HG03558 (cell line): ENCODE results near the gene GYS2.
"Not testable (repeated sequence)": the region's sequence is repeated elsewhere in the genome, so short reads cannot be mapped to it uniquely, and the experiment has no call there.

Experiments
- ATAC-seq: cut with Tn5 transposase; IDR thresholded peaks from one replicate; pipeline ENCODE4 v1.9.1; 2021; ENCODE audit warnings: moderate number of reproducible peaks; ENCODE audit not compliant: unreplicated experiment; ENCODE audit errors: extremely low read depth

The GYS2 gene

GRCh38 chr12:21606175-21606574 is 1.5 kb upstream of the GYS2 start:
- ATAC-seq, result no peak

DNA sequence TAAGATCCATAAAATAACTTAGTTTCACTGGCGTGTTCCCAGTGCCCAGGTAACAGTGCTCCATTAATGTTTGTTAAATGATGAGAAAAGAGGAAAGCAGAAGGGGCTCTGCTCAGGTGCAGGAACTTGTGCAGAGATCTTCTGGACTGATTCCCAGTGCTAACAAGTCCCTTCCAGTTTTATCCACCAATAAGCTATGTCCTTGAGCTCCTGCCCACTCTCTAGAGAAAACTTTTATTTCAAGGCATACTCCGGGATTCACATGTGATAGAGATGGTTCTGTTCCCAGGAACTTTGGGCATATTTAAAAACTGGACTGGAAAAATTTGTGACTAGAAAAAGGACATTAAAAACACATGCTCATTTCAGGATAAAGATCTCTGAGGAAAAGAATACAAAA is 1.9 kb downstream of the GYS2 start:
- no peak for ATAC-seq

- ATAC-seq, result no peak
These were observed 4.5 kb downstream of the GYS2 start for GRCh38 chr12:21600196-21600595.

- ATAC-seq, result no peak
These were observed 5.3 kb downstream of the GYS2 start for GRCh38 chr12:21599143-21599999.

- ATAC-seq, result no peak
These were observed 6.0 kb downstream of the GYS2 start for GRCh38 chr12:21598651-21599050.

DNA sequence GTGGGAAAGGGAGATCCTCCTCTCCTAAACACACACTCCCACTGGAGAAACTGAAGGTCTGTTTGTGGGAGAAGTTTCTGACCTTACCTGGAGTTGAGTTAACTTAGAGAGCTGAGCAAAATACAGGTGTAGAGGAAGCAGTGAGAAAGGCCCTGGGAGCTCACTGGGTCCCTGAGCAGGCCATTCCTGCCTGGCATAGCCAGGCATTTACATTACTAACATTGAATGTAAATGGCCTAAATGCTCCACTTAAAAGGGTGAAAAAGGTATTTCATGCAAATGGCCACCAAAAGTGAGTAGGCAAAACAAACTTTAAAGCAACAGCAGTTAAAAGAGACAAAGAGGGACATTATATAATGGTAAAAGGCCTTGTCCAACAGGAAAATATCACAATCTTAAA is 9.3 kb downstream of the GYS2 start:
- ATAC-seq, result not testable (repeated sequence)

GRCh38 chr12:21585485-21585884 is 19.2 kb downstream of the GYS2 start:
- ATAC-seq, result no peak

DNA sequence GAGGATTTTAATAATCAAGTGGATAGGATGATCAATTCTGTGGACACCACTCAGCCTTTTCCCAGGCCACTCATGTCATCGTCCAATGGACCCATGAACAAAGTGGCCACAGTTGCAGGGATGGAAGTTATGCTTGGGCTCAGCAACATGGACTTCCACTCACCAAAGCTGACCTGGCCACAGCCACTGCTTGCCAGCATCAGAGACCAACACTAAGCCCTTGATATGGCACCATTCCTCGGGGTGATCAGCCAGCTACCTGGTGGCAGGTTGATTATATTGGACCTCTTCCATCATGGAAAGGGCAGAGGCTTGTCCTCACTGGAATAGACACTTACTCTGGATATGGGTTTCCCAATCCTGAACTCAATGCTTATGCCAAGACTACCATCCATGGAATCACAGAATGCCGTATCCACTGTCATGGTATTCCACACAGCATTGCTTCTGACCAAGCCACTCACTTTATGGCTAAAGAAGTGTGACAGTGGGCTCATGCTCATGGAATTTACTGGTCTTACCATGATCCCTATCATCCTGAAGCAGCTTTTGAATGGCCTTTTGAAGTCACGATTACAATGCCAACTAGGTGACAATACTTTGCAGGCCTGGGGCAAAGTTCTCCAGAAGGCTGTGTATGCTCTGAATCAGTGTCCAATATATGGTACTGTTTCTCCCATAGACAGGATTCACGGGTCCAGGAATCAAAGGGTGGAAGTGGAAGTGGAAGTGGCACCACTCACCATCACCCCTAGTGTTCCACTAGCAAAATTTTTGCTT is 20.1 kb downstream of the GYS2 start:
- ATAC-seq, result not testable (repeated sequence)

DNA sequence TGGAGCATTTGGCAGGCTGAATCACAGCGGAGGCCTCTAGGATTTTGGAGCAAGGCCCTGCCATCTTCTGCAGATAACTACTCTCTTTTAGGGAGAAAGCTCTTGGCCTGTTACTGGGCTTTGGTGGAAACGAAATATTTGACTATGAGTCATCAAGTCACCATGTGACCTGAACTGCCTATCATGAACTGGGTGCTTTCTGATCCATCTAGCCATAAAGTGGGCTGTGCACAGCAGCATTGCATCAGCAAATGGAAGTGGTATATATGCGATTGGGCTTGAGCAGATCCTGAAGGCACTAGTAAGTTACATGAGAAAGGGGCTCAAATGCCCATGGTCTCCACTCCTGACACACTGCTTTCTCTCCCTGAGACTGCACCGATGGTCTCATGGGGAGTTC is 21.1 kb downstream of the GYS2 start:
- ATAC-seq, result no peak

DNA sequence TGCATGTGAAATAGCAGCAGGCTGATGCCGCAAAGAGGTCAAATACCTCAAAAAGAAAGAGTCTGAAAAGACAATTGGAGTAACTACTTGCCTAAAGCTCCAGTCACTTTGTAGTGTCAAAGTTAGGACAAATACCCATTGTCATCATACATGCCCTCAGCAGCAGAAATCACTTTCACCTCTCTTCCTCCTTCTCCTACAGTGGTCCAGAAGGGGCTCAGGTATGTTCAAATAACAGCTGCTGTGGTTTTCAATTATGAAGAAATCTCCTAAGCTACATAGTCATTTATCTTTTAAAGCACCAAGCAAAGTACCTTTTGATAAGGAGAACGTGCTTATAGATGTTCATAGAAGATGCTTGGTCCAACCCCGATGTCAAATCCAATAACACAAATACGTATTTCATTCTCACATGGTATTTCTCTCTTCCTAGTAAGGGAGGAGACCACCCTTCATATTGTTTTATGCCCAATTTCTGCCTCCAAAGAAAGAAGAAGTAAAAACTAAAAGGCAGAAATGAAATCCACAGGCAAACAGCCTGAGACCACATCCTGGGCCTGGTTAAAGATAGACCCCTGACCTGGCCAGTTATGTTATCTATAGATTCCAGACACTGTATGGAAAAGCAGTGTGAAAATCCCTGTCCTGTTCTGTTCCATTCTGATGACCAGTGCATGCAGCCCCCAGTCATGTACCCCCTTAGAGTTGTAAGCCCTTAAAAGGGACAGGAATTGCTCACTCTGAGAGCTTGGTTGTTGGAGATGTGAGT is 23.7 kb downstream of the GYS2 start:
- no peak for ATAC-seq

- ATAC-seq, result no peak
These were observed 27.1 kb downstream of the GYS2 start for GRCh38 chr12:21577516-21577915.

- ATAC-seq, result no peak
These were observed 28.2 kb downstream of the GYS2 start for GRCh38 chr12:21576431-21576830.

GRCh38 chr12:21573733-21574358 is 30.8 kb downstream of the GYS2 start:
- ATAC-seq, result no peak

DNA sequence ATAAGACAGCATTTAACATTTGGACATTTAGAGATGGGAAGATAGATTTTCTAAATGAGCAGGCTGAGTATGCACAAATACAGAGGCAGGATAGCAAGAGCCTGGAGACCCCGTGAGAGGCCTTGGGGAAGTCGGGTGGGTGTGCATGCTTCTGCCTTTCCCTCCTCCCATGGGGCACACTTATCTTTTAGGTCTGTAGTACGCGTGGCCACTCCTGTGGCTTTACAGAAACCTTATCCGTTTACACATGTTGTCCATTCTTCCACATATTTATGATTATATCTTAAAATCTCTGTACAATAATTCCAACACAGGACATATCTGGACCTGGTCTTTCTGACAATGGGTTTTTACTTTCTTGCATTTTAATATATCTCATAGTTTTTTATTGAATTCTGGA is 33.6 kb downstream of the GYS2 start:
- ATAC-seq, result no peak

- no peak for ATAC-seq
These were observed 36.5 kb downstream of the GYS2 start for GRCh38 chr12:21568115-21568514.

- ATAC-seq, result no peak
These were observed 37.7 kb downstream of the GYS2 start for GRCh38 chr12:21566907-21567394.

DNA sequence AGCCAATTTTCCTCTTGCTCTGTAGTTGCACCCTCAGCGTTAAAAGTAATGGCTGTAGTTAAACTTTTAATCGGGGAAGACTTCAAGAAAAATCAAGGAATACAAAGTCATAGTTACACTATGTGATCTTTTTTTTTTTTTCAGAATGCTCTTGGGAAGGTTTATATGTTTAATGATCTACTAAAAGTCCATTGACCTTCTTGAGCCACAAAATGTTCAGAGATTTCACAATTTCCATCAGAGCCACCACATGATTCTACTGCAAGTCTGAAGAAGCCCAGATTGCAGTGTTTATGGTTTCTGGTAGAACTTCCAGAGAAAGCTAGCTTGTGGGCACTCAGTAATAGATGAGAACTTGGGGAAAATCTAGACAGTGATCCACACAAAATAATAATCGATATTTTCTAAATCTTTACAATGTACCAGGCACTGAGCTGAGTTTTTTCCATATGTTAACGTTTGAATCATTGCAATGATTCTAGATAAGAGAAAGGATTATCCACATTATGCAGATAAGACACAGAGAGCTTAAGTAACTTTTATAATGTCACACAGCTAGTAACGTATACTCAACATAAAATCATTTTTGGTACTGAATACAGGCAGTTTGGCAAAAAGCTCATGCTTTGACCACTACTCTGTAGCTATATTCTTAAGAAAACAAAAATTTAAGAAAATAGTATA is 38.3 kb downstream of the GYS2 start:
- ATAC-seq, result no peak

GRCh38 chr12:21562859-21563258 is 41.8 kb downstream of the GYS2 start:
- no peak for ATAC-seq

DNA sequence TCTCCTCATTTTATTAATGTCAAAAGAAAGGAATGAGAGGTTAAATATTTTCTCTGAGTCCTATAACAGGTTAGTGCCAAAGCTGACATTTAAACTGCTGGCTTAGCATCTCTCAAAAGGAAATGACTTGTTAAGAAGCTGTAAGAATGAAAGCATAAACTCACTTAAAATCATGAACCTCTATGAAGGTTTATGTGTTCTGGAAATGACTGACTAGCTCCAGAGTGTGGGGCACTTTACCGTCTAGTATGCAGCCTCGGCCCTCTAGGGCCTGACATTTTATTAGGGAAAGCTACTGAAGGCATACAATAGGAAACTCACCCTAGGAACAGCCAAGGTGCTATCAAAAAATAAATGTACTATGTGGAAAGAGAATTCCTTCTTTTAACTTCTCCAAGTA is 43.5 kb downstream of the GYS2 start:
- ATAC-seq, result no peak
